HG03108 (cell line): ENCODE measurements around the gene RNF4.
"Not testable (repeated sequence)": the region's sequence is repeated elsewhere in the genome, so short reads cannot be mapped to it uniquely, and the experiment has no call there.

Source experiments
- ATAC-seq: cut with Tn5 transposase; IDR thresholded peaks from one replicate; pipeline ENCODE4 v1.9.1; 2021; ENCODE audit warnings: moderate library complexity; ENCODE audit not compliant: unreplicated experiment

The RNF4 gene

DNA sequence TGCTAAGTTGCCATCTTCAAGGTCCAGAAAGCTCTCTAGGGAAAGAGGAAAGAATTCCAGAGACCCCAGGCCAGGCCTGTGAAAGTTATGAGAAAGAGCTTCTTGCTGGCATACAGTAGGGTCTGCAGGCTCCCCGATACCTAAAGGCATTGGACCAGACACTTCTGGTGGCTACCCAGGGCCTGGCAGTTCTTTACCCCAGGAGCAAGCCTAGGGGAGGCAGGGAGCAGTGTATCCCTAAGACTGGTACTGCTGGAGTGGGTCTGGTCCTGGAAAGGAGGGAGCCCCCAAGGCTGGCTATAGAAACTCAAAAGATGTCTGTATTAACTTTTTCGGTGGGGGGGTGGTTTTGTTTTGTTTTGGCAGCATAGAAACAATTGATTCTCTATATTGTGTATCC lies 47.7 kb downstream of the RNF4 start:
- no peak for ATAC-seq

DNA sequence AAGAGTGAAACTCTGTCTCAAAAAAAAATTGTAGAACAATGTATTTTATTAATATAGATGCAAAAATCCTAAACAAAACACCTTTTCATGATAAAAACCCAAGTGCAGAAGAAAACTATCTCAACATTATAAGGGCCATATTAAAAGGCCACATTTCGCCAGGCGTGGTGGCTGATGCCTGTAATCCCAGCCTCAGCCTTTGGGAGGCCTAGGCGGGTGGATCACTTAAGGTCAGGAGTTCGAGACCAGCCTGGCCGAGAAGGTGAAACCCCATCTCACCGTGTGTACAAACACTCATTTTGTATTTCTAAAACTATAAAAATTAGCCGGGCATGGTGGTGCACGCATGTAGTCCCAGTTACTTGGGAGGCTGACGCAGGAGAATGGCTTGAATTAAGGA lies 57.7 kb downstream of the RNF4 start:
- no peak for ATAC-seq

DNA sequence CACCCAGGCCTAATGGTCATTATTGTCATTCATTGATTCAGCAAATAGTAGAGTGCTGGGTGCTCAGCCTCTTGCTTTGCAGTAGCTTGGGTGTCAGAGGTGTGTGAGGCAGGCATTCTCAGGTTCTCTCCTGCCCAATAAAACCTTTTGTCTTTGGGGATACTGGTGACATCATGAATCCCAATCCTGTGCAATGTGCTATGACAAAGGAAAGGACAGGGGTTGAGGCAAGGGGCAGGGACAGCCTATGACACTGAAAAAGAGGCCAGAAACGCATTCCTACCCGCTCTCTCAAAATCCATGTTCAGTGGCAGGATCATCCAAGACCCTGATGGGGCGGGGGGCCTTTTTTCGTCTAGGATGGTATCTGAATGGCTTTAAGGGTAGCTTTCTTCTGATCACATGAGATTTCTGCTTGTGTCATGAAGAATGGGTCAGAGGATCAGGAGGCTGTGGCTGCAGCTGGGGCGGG lies 66.0 kb downstream of the RNF4 start:
- ATAC-seq = no peak

DNA sequence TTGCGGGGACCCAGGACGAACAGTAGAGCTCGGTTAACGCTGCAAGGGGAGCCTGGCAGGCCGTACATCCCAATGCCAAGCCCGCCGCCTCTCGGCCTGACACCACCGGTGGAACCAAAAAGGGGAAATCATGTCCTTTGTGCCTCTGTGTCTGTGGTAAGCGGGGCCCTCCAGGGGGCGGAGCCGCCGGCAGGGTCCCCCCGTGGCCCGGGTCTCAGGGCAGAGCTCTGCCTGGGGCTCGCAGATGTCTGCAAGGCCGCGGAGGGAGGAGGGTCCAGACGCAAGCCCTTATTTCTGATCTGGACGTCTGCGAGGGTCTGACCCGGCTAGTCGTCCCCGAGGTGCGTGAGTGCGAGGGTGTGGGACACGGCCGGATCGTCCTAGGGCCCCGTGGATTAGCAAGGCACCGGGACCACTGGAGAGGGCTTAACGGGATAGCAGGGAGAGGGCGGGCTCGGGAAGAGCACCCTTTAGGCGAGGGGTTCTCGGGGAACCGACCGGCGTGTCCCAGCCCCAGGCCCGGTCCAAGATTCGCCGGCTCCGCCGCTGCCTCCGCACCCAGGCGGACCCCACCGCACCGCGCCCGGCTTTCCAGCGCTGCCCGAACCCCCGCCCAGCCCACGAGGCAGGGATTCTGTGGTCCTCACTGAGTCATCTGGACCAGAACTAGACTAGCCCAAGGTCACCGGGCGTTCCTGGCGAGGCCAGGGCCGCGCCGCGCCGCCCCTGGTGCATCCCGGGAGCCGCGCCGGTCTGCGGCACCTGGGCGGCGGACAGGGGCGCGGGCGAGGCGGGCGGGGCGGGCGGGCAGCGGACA lies 66.7 kb downstream of the RNF4 start:
- peak; percentile 15 for ATAC-seq

DNA sequence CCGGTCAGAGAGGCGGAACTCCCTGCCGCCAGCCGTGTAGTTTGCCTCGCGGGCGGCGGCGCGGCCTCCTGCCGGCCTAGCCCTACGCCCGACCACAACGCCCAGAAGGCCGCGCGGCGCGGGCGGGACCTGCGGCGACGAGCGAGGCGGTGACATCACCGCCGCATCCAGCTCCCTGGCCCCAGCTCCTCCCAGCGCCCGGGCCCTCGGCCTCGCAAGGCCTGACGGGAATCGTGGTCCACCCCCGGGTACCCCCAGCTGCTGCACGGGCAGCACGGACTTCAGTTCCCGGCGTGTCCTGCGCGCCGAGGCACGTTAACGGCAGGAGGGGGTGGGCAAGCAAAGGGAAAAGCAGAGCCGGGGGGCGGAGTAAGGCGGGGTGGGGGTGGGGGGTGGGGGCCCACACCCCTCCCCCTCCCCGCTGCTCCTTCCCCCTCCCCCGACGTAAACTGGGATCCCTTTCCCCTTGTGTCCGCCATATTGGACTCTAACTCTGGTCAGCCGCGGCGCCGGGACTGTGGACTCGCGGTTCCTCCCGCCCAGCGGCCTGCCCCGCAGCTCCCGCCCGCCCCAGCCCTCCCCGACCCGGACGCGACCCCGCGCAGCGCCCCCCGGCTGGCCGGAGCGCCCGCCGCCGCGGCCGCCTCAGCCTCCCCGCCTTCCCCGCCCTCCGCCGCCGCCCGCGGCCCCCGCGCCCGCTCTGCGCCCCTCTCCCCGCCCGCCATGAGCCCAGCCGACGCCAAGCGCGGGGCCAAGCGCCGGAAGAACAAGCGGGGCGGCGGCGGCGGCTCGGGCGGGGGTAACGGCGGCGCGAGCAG lies 67.5 kb downstream of the RNF4 start, which contains the start of gene FAM193A:
Gene FAM193A, plus strand, starts transcription at position 455 of the 818 bp plus-strand sequence. Its CDS starts 269 bp downstream, at position 724.
- ATAC-seq = peak; percentile 88

DNA sequence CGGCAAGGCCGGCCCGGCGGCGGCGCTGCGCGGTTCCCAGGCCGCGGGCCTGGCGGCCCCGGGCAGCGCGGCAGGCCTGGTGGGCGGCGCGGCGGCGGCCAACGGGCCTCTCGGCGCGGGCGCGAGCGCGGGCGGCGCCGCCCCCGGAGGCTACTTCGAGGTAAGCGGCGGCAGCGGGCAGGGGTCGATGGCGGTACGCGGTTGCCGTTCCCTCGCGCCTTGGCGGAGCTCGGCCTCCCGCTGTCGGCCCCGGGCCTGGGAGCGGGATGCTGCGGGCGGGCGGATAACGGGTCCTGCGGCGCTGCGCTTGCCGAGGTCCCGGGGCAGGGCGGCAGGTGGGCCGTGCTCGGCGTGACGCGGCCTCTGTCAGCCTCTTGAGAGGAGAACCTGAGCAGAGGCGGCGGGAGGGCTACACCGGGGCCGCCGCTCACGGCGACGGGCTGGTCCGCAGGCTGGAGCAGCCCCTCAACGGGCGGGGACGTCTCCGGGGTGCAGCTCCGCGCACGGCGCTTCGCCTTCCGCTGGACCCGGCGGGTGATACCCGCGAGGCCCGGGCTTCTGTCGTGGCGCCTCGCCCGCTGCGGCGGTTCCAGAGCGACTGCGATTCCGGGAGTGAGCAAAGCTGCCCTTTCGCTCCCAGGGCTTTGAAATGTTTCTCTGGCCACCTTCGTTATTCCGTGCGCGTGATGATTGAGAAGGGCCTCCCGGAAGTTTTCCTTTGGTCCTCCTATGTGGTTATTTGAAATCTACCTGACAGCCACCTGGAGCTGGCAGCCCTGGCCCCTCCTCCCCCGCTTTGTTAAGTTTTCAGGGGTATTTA lies 68.3 kb downstream of the RNF4 start:
- ATAC-seq = peak; percentile 13

DNA sequence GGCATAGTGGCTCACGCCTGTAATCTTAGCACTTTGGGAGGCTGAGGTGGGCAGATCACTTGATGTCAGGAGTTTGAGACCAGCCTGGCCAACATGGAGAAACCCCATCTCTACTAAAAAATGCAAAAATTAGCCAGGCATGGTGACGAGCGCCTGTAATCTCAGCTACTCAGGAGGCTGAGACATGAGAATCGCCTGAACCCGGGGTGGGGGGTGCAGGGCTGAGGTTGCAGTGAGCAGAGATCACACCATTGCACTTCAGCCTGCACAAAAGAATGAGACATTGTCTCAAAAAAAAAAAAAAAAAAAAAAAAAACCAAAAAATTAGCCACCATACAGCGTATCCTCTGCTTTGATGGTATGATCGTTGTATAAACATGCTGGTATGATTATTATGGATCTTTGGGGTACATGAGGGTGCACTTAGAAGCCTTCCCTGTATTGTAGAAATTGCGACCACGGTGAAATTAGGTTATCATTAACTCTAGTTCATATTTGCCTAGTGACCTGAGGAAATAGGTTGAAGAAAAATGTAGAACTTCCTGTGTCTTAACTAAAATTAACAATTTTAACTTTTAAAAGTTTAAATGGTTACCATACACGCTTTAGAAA lies 74.8 kb downstream of the RNF4 start:
- ATAC-seq = not testable (repeated sequence)

DNA sequence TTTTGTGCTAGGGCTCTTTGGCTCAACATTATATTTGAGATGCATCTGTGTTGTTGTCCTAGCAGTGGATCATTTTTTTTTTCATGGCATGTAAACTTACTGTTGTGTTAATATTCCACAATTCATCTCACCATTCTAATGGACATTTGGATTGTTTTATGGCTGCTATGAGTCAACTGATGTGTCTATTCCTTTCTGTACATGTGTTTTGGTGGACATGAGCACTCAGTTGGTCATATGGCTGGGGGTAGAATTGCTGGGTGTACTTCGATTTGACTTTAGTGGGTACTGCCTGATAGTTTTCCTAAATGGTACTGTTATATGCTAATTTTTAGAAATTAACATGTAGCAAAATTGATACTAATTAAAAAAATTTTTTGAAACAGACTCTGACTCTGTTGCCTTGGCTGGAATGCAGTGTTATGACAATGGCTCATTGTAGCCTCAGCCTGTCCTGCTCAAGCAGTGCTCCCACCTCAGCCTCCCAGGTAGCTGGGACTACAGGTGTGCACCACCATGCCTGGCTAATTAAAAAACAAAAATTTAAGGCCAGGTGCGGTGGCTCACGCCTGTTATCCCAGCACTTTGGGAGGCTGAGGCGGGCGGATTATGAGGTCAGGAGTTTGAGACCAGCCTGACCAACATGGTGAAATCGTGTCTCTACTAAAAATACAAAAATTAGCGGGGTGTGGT lies 76.6 kb downstream of the RNF4 start:
- ATAC-seq = no peak

DNA sequence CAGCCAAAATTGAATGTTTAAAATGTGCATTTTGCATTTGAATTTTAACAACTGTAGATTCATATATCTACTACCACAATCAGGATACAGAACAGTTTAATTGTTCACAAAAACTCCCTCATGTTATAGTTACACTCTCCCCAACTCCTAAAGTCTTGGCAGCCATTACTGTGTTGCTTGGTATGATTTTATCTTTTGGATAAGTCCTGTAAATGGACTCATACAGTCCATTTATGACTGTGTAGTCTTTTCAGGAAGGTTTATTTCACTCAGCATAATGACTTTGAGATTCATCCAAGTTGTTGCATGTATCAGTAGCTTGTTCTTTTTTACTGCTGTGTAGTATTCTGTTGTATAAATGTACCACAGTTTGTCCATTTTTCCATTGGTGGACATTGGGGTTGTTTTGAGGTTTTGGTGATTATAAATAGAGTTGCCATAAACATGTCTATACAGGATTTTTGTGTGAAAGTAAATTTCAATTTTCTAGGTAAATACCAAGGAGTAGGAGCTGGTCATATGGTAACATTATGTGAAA lies 77.4 kb downstream of the RNF4 start:
- no peak for ATAC-seq

DNA sequence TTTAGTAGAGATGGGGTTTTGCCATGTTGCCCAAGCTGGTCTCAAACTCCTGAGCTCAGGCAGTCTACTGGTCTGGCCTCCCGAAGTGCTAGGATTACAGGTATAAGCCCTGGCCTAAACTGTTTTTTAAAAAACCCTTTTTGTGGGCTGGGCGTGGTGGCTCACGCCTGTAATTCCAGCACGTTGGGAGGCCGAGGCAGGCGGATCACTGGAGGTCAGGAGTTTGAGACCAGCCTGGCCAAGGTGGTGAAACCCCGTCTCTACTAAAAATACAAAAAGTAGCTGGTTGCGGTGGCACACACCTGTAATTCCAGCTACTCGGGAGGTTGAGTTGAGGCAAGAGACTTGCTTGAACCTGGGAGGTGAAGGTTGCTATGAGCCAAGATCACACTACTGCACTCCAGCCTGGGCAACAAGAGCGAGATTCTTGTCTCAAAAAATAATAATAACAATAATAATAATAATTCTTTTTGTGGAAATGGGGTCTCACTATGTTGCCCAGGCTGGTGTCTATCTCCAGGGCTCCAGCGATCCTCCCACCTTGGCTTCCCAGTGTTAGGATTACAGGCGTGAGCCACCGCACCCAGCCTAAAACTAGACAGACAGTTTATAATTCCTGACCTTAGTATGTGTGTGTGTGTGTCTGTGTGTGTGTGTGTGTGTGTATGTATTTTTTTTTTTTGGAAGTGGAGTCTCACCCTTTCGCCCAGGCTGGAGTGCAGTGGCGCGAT lies 78.2 kb downstream of the RNF4 start:
- not testable (repeated sequence) for ATAC-seq

DNA sequence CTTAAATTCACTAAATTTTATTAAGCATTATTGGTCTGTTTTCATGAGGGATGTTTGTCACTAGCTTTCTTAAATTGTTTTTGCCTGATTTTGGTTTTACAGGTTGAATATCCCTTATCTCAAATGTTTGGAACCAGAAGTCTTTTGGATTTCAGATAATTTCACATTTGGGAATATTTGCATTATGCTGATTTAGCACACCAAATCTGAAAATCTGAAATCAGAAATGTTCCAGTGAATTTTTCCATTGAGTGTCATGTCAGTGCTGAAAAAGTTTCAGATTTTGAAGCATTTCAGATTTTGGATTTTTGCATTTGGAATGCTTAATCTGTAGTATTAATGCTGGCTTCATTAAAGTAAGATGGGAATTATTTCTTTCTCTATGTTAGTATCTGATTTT lies 82.2 kb downstream of the RNF4 start:
- no peak for ATAC-seq

DNA sequence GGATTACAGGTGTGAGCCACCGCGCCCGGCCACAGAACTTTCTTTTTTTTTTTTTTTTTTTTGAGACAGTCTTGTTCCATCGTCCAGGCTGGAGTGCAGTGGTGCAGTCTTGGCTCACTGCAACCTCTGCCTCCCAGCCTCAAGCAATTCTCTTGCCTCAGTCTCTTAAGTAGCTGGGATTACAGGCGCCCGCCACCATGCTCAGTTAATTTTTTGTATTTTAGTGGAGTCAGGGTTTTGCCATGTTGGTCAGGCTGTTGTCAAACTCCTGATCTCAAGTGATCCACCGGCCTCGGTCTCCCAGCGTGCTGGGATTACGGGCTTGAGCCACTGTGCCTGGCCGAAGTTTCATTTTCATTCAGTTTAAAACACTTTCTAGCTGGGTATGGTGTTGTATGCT lies 83.9 kb downstream of the RNF4 start:
- ATAC-seq = no peak

DNA sequence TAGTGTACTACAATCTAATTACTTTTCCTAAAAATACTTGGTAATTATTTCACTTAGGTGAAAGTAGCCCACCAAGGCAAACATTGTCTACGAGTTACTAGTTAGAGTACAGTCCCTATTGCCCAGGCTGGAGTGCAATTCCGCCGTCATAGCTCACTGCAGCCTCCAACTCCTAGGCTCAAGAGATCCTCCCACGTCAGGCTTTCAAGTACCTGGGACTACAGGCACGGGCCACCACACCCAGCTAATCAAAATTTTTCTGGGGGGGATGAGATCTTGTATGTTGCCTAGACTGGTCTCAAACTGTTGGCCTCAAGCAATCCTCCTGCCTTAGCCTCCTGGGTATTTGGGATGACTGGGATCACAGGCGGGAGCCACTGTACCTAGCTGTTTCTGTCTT lies 89.4 kb downstream of the RNF4 start:
- ATAC-seq = no peak

DNA sequence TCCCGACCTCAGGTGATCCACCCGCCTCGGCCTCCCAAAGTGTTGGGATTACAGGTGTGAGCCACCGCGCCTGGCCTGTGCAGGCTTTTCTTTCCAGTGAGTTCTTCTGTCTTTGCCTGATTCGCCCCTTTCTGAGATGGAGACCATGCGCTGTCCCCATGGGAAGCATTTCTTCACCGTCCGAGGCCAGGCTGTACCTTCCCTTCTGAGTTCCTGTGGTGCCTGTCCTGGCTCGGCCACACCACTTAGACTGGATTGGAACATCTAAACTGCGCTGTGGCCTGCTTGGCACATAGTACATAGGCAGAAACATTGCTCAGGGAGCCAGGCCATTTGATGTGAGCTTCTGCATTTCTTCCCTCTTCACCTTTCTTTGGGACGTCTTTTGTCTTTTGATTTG lies 91.3 kb downstream of the RNF4 start:
- ATAC-seq = no peak
